K562 (cell line): ENCODE data around the gene MRPL40. TPM values are rescaled to one million over a fixed set of nuclear protein-coding genes. Genes with fewer than 3 reads are reported as not detected.

Experiments
- CAMTA2 ChIP-seq: fragments of 250-450 bp; sonication (Bioruptor Pico); conservative IDR thresholded peaks from 2 replicates; pipeline ENCODE4 v1.5.1; 2022
- ETV1 ChIP-seq: fragments of 450-650 bp; conservative IDR thresholded peaks from 2 replicates; pipeline ENCODE4 v1.6.1; 2016; ENCODE audit warnings: missing genetic modification characterization, control low read depth, low read depth, missing compliant biosample characterization
- FIP1L1 ChIP-seq: fragments of 200-400 bp; formaldehyde crosslinking; IDR thresholded peaks from 2 replicates; pipeline ENCODE4 v1.6.1; 2018; ENCODE audit warnings: mild to moderate bottlenecking, low read depth, low read length; ENCODE audit not compliant: poor library complexity, severe bottlenecking
- IFI16 ChIP-seq: fragments of 250-450 bp; sonication (Bioruptor Pico); IDR thresholded peaks from 2 replicates; pipeline ENCODE4 v2.1.2; 2022; ENCODE audit warnings: mild to moderate bottlenecking, inconsistent platforms
- PML ChIP-seq: IDR thresholded peaks from 2 replicates; pipeline ENCODE4 v1.6.1; 2012; ENCODE audit warnings: low read length, inconsistent platforms
- RBM25 ChIP-seq: fragments of 200-400 bp; formaldehyde crosslinking; IDR thresholded peaks from 2 replicates; pipeline ENCODE4 v1.6.1; 2018; ENCODE audit warnings: low read length, low read depth, moderate library complexity; ENCODE audit not compliant: severe bottlenecking
- TCF3 ChIP-seq: sonication (generic); formaldehyde crosslinking; IDR thresholded peaks from 2 replicates; pipeline ENCODE4 v1.4.0; 2020; ENCODE audit warnings: mild to moderate bottlenecking, missing genetic modification reagents
- TOE1 ChIP-seq, 2 experiments: fragments of 450-650 bp in 1 of 2; sonication (generic) in 1 of 2; formaldehyde crosslinking in 1 of 2; IDR thresholded peaks; 2 replicates each; pipeline versions ENCODE4 v1.7.1 to v1.8.0; 2016 to 2022; ENCODE audit warnings: borderline replicate concordance in 2 of 2, mild to moderate bottlenecking in 2 of 2, antibody characterized with exemption in 1 of 2, inconsistent platforms in 1 of 2, low read depth in 1 of 2, missing genetic modification reagents in 1 of 2, moderate library complexity in 1 of 2
- ZBTB8A ChIP-seq: fragments of 450-650 bp; IDR thresholded peaks from 2 replicates; pipeline ENCODE4 v1.6.1; 2018; ENCODE audit warnings: mild to moderate bottlenecking, moderate library complexity; ENCODE audit not compliant: partially characterized antibody
- ZSCAN29 ChIP-seq: fragments of 450-650 bp; IDR thresholded peaks from 2 replicates; pipeline ENCODE4 v1.6.1; 2017
- polyA plus RNA-seq, 8 experiments: library from polyadenylated mRNA; depleted of rRNA in 4 of 8; stranded (reverse) in 5 of 8; unstranded in 3 of 8; fragments of >200 nt; fragmentation: Nextera tagmentation in 2 of 8; fragmentation: Illumina TruSeq in 1 of 8; extraction: Ambion mirVana in 2 of 8; extraction: Trizol in 1 of 8; gene quantifications; 2 replicates each; pipeline versions ENCODE4 v1.2.1 to v1.2.3, GENCODE V29; 2011 to 2014; ENCODE audit warnings: inconsistent platforms in 1 of 8, missing spikeins in 1 of 8
- total RNA-seq, 7 experiments: library from RNA; depleted of rRNA in 6 of 7; stranded (reverse); fragments of >200 nt in 6 of 7; fragmentation: Illumina TruSeq in 2 of 7; extraction: Trizol in 2 of 7; gene quantifications; 2 replicates each; pipeline versions ENCODE4 v1.2.1 to v1.2.3, GENCODE V29; 2011 to 2021; ENCODE audit warnings: low replicate concordance in 1 of 7
- TF ChIP-seq, protein P1 (sequence below): IDR thresholded peaks from 2 replicates; pipeline ENCODE4 v1.6.1; 2016; ENCODE audit warnings: missing genetic modification characterization, missing compliant biosample characterization
- TF ChIP-seq, protein P2 (sequence below): sonication (generic); formaldehyde crosslinking; IDR thresholded peaks from 2 replicates; pipeline ENCODE4 v1.8.1; 2023; ENCODE audit warnings: mild to moderate bottlenecking, missing genetic modification reagents
- TF ChIP-seq, protein P3 (sequence below): fragments of 250-450 bp; sonication (Bioruptor Pico); IDR thresholded peaks from 2 replicates; pipeline ENCODE4 v1.8.0; 2022; ENCODE audit warnings: inconsistent platforms, mild to moderate bottlenecking, moderate library complexity, borderline replicate concordance
- TF ChIP-seq, protein P4 (sequence below): fragments of 250-450 bp; sonication (Bioruptor Pico); IDR thresholded peaks from 2 replicates; pipeline ENCODE4 v1.9.0; 2021; ENCODE audit warnings: mild to moderate bottlenecking, inconsistent platforms
- TF ChIP-seq, protein P5 (sequence below): fragments of 250-450 bp; sonication (Bioruptor Pico); IDR thresholded peaks from 2 replicates; pipeline ENCODE4 v1.4.0; 2020; ENCODE audit warnings: mild to moderate bottlenecking, moderate library complexity
- TF ChIP-seq, protein P6 (sequence below), 3 experiments: fragments of 200-800 bp in 1 of 3; sonication (Bioruptor generic) in 1 of 3; sonication (generic) in 1 of 3; formaldehyde crosslinking in 1 of 3; IDR thresholded peaks; 2 replicates each; pipeline versions ENCODE4 v1.6.1 to v1.8.0; 2016 to 2022; ENCODE audit warnings: mild to moderate bottlenecking in 2 of 3, missing compliant biosample characterization in 2 of 3, missing genetic modification characterization in 2 of 3, missing genetic modification reagents in 1 of 3

MRPL40 gene
- total and polyA plus RNA-seq, 9 of the 15 experiments (the other 6 are each of a cell fraction or from before 2014, with no cell fraction given), result 132 to 652 (median 208) TPM

DNA sequence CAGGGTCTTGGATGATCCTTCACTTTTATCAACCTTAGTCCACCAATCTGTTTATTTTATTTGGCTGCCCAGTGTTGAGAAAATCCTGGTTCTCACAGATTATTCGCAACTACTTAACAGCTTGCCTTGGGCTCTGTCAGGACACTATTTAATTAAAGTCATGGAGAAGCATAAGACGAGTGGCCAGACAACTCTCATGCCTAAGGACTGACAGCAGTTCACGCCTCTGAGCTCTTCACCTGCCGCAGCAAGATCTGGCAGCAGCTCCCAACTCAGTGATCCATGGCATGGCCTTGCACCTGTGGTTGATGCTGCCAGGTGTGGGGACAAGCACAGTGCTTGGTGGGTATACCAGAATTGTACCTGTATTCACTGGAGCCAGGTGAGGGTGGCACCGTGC, 38.6 kb upstream of the MRPL40 start (continued):
- TF ChIP-seq, protein P1, sequence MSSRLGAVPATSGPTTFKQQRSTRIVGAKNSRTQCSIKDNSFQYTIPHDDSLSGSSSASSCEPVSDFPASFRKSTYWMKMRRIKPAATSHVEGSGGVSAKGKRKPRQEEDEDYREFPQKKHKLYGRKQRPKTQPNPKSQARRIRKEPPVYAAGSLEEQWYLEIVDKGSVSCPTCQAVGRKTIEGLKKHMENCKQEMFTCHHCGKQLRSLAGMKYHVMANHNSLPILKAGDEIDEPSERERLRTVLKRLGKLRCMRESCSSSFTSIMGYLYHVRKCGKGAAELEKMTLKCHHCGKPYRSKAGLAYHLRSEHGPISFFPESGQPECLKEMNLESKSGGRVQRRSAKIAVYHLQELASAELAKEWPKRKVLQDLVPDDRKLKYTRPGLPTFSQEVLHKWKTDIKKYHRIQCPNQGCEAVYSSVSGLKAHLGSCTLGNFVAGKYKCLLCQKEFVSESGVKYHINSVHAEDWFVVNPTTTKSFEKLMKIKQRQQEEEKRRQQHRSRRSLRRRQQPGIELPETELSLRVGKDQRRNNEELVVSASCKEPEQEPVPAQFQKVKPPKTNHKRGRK (tag), result no peak
- TF ChIP-seq ZBTB8A, result no peak
- TF ChIP-seq RBM25, result no peak
- 0 out of 2 replicates have a peak, but pooled peaks have one; percentile 26 for TF ChIP-seq CAMTA2
- TF ChIP-seq, protein P2, sequence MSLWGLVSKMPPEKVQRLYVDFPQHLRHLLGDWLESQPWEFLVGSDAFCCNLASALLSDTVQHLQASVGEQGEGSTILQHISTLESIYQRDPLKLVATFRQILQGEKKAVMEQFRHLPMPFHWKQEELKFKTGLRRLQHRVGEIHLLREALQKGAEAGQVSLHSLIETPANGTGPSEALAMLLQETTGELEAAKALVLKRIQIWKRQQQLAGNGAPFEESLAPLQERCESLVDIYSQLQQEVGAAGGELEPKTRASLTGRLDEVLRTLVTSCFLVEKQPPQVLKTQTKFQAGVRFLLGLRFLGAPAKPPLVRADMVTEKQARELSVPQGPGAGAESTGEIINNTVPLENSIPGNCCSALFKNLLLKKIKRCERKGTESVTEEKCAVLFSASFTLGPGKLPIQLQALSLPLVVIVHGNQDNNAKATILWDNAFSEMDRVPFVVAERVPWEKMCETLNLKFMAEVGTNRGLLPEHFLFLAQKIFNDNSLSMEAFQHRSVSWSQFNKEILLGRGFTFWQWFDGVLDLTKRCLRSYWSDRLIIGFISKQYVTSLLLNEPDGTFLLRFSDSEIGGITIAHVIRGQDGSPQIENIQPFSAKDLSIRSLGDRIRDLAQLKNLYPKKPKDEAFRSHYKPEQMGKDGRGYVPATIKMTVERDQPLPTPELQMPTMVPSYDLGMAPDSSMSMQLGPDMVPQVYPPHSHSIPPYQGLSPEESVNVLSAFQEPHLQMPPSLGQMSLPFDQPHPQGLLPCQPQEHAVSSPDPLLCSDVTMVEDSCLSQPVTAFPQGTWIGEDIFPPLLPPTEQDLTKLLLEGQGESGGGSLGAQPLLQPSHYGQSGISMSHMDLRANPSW, result 0 out of 2 replicates have a peak, but pooled peaks have one; percentile 34
- TF ChIP-seq, protein P3, sequence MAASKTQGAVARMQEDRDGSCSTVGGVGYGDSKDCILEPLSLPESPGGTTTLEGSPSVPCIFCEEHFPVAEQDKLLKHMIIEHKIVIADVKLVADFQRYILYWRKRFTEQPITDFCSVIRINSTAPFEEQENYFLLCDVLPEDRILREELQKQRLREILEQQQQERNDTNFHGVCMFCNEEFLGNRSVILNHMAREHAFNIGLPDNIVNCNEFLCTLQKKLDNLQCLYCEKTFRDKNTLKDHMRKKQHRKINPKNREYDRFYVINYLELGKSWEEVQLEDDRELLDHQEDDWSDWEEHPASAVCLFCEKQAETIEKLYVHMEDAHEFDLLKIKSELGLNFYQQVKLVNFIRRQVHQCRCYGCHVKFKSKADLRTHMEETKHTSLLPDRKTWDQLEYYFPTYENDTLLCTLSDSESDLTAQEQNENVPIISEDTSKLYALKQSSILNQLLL (CRISPR knock-in tag), result no peak
- TF ChIP-seq PML, result 0 out of 2 replicates have a peak, but pooled peaks have one; percentile 10
- TF ChIP-seq IFI16 (CRISPR knock-in tag), result no peak
- TF ChIP-seq FIP1L1, result no peak
- 0 out of 2 replicates have a peak, but pooled peaks have one; percentile 54 for TF ChIP-seq ZSCAN29
- TF ChIP-seq, protein P4, sequence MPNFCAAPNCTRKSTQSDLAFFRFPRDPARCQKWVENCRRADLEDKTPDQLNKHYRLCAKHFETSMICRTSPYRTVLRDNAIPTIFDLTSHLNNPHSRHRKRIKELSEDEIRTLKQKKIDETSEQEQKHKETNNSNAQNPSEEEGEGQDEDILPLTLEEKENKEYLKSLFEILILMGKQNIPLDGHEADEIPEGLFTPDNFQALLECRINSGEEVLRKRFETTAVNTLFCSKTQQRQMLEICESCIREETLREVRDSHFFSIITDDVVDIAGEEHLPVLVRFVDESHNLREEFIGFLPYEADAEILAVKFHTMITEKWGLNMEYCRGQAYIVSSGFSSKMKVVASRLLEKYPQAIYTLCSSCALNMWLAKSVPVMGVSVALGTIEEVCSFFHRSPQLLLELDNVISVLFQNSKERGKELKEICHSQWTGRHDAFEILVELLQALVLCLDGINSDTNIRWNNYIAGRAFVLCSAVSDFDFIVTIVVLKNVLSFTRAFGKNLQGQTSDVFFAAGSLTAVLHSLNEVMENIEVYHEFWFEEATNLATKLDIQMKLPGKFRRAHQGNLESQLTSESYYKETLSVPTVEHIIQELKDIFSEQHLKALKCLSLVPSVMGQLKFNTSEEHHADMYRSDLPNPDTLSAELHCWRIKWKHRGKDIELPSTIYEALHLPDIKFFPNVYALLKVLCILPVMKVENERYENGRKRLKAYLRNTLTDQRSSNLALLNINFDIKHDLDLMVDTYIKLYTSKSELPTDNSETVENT (CRISPR knock-in tag), result 0 out of 2 replicates have a peak, but pooled peaks have one; percentile 21
- TF ChIP-seq TCF3 (CRISPR knock-in tag), result no peak
- TF ChIP-seq ETV1, result no peak
- TF ChIP-seq TOE1 (IDR thresholded peaks at IDR 0.05; ENCODE audit: borderline replicate concordance), result no peak
- TF ChIP-seq TOE1 (CRISPR knock-in tag; IDR thresholded peaks at IDR 0.05; ENCODE audit: borderline replicate concordance, low read depth), result peak; percentile 29; the same call in 1 of the 2 replicates
- TF ChIP-seq, protein P5, sequence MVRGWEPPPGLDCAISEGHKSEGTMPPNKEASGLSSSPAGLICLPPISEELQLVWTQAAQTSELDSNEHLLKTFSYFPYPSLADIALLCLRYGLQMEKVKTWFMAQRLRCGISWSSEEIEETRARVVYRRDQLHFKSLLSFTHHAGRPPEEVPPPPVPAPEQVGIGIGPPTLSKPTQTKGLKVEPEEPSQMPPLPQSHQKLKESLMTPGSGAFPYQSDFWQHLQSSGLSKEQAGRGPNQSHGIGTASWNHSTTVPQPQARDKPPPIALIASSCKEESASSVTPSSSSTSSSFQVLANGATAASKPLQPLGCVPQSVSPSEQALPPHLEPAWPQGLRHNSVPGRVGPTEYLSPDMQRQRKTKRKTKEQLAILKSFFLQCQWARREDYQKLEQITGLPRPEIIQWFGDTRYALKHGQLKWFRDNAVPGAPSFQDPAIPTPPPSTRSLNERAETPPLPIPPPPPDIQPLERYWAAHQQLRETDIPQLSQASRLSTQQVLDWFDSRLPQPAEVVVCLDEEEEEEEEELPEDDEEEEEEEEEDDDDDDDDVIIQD (CRISPR knock-in tag), result no peak
- TF ChIP-seq, protein P6, sequence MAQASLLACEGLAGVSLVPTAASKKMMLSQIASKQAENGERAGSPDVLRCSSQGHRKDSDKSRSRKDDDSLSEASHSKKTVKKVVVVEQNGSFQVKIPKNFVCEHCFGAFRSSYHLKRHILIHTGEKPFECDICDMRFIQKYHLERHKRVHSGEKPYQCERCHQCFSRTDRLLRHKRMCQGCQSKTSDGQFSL (CRISPR knock-in tag; IDR thresholded peaks at IDR 0.05), result no peak
- TF ChIP-seq, protein P6 (tag; IDR thresholded peaks at IDR 0.05), result no peak
